HL-60/S4 (cell line): ENCODE data around the gene TMEM74B.

Experiments
- in situ Hi-C: fragments of 300-500 bp; cut with MboI; formaldehyde crosslinking; loops from 2 replicates; pipeline ENCODE4 v1.14.3; 2022; ENCODE audit warnings: low sequenced_read_pairs

TMEM74B gene

DNA sequence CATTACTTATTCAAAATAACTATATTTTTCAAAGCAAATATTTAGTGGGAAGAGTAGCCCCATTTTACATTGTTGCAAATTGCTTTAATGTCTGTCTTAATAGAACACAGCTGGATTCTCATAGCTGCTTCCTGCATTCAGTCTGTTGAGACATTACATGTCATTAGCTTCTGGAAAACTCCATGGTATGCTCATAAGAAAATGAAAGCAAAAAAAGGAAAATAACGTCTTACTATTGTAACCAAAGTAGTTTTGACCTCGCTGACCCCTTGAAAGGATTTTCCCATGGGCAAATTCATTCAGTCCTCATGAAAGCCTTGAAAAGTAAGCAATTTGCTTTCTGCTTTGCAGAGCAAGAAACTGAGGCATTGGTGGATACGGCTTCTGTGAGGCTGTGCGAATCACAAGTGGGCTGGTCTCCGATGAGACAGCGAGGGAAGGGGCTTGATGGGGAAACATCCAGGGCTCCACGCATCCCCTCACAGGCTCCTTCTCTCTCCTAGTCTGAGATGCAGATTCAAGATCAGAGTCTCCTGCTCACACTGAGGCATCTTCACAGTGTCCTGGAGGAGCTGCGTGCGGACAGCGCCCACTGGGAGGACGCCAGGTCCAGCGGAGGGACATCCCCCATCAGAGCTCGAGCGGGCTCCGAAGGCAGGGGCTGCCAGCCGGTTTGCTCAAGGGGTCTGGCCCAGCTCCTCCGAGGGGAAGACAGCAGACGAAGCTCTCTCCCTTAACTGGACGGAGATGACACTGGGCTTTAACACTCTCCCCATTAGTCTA, 21.8 kb upstream of the TMEM74B start:
- in situ Hi-C loops, result no loop called here

DNA sequence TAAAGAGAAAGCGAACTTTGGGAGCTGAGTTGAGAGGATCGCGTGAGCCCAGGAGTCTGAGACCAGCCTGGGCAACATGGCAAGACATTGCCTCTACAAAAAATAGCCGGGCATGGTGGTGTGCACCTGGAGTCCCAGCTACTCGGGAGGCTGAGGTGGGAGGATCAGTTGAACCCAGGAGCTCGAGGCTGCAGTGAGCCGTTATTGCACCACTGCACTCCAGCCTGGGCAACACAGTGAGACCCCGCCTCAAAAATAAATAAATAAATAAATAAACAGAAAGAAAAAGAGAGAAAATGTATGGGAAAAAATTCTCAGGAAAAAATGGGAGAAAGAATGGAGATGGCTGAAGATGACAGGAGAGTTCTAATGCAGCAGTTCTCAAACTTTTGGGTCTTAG, 21.0 kb upstream of the TMEM74B start:
- in situ Hi-C loops, result no loop called here

DNA sequence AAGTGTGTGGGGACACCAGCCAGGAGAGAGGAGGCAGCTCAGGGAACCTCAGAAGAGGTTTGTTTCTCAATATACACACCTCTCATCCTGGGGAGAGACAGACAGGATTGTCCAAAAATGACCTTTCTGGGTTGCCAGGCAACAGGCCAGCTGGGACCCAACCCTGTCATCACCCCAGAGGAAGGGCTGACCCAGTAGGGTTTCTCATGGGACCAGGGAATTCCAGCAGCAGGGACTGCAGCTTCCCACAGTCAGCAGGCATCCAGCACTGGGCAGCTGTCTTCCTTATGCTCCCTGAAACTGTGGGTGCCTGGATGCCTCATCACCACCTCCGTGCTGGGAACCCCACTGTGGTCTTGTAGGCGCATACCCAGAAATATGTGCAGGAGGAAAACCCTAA, 19.8 kb upstream of the TMEM74B start:
- in situ Hi-C loops, result no loop called here

DNA sequence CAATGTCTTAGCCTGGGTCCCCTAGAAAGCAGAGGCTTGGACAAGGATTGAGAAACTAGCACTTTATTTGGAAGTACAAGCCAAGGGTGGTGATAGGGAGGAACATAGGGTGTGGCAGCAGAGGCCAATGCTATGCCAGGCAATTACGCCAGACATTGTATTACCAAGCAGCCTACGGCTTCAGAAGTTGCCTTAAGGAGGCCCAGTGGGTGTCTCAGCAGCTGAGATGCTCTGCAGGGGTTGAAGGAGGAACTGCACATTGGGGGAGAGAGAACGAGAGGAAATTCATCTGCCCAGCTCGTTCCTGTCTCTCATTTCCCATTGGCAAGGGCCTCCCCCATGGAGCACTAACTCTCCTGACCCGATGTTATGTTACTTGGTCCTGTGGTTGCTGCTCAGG, 19.3 kb upstream of the TMEM74B start:
- in situ Hi-C loops, result no loop called here

DNA sequence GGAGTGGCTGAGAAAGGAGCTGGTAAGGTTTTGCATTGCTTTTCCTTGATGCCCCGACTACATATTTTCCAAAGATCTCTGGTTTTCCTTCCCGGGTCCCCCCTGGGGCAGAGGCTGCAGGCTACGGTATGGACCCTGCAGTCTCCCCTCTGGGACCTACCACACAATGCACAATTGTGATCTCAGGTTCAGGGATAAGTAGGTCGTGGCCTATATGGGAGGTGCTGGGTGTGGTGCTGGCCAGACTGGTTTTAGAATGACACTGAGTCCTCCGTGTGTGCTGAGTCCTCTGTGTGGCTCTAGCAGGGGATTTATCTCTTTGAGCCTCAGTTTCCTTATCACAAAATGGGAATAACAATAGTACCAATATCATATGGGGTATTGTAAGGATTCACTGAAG, 18.8 kb upstream of the TMEM74B start:
- in situ Hi-C loops, result no loop called here

DNA sequence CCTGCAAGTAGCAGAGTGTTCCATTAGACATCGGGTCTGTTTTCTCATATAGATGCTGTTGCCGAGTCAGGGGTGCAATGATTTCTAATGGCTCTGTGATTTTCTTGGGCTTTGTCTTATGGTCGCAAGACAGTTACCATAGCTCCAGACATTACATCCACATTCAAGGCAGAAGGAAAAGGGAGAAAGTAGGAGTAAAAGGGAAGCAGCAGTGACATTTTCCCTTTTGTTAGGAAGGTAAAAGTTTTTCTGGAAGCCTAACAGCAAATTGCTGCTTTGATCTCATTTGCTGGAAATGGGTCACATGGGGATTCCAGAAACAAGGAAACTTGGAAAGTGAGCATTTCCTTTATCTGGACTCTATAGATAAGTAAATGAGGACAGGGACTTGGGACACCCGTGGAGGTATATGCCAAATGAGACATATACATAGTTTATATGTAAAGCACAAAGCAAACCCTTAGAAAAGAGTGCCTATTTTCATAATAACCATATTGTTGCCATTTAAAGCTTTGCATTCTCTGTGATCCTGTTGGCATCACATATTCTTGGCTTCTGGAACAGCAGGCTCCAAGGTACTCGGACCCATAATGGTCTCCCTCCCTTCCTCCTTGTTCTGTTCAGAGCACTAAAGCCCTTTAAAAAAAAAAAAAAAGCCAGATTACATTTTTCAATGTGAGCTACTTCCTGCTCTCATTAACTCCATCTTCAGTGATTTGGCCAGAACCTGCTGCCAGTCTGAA, 18.2 kb upstream of the TMEM74B start, which contains the start of gene C20orf202:
Gene C20orf202 (plus strand): TSS at position 693 of the 743 bp plus-strand sequence. CDS start 132 bp downstream, outside the sequence.
- in situ Hi-C loops, result no loop called here

DNA sequence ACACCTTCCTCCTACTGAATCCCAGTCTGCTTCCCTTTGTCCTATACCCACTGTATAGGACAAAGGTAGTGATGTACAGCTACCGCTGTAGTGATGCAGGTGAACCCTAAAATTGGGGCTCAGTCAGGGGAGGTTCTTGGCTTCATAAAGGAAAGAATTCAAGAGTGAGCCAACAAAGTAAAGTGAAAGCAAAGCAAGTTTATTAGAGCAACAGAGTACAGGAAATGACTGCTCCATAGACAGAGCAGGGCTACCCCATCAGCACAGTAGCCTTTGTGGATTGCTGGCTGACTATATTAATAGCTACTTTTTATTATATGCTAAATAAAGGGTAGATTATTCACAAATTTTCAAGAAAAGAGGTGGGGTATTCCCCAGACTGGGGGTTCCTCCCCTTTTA, 15.2 kb upstream of the TMEM74B start:
- in situ Hi-C loops, result no loop called here

DNA sequence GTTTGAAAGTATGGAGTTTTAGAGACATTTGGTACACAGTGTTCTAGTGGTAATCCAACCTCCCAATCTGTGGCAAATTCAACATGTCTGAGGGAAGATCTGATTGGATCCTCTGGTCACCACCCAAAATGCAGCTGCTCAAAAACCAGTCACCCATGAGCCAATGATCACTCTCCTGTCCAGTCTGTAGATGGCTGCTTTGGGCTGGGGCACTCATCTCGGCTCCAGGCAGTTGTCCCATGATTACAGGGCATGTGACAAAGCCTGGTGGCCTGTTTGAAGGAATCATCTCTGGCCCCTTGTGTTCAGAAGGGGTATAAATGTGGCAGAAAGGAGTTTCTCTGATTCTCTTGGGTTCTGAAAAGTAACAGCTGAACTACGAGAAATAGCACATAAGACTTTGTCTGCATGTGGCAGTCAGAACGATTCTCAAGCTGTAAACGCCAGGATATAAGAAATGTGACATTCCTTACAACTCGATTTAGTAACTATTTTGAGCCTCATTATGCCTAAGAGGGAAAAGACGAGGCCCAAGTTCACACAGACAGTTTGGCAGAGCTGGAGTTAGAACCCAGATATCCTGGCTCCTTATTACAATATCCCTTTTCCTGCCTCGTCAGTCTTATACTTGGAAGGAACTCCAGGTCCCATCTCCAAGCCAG, 14.6 kb upstream of the TMEM74B start:
- in situ Hi-C loops, result no loop called here

DNA sequence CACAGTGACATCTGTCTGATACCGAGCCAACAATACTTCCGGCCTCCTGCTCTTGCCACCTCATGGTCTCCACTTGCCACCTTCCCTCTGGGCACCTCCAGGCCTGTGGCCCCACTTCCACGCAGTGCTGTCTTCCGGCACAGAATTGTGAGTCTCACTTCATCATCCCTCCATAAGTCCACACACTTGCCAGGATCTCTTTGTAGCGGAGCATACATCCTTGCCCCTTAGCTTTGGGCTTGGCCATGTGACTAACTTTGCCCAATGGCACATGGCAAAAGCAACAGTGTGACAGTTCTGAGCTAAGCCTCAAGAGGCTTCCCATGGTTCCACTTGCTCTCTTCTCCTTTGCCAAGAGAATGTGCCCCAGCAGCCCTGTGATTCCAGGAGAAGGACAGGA, 14.0 kb upstream of the TMEM74B start:
- in situ Hi-C loops, result no loop called here

DNA sequence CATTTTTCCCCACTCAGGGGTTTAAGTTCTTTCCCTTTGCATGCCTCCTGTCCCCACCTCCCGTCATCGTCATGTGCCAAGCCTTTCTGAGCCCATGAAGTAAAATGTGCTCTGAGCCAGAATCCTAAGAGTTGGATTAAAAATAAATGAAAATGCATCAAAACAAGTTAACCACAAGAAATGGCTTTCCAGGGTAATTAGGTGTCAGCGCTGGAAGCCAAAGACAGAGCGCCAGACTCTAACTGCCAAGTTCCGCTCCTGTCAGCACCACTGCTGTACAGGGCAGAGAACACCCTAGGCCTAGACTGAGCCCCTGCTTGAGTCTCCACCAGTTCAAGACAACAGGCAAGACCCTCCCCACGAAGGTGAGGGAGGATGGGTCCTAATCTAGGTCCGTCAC, 13.0 kb upstream of the TMEM74B start:
- in situ Hi-C loops, result no loop called here

DNA sequence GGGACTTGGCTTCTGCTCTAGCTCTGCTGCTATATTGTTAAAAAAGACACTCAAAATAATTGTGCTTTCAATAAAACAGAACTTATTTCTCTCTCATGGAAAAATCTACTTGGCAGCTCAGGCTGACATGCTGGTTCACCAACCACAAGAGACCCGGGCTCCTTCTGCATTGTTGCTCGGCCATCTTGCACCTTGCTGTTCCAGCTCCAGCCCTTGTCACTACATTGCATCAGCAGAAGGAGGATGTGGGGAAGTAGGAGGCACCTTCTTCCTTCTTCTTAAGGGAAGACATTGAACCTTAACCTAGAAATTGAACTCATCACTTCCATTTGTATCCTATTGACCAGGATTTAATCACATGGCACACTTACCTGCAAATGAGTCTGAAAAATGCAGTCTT, 11.9 kb upstream of the TMEM74B start:
- in situ Hi-C loops, result no loop called here

DNA sequence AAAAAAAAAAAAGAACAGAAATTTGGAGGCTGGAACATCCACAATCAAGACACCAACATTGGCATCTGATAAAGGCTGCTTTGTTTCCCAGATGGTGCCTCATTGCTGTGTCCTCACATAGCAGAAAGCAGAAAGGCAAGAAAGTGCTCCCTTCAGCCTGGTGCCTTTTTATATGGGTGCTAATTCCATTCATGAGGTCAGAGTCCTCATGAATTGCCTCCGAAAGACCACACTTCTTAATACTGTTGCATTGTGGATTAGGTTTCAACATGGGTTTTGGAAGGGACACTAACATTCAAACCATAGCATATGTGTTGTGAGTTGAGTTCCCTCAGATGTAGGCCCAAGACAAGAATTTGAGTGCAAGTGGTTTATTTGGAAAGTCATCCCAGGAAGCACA, 10.4 kb upstream of the TMEM74B start:
- in situ Hi-C loops, result no loop called here

DNA sequence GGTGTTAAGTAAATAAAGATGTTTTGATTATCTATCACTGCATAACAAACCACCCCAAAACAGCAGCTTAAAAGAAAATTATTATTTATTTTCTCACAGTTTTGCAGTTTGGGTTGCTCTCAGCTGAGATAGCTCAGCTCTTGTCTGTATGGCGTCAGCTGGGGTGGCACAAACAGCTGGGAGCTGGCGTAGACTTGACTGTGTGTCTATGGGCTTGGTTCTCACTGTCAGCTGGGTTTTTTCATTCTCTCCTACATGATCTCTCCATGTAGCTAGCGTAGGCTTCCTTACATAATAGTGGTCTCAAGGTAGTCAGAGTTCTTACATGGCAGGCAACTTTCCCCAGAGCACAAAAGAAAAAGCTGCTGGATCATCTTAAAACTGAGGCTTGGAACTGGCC, 6.5 kb upstream of the TMEM74B start:
- in situ Hi-C loops, result no loop called here

DNA sequence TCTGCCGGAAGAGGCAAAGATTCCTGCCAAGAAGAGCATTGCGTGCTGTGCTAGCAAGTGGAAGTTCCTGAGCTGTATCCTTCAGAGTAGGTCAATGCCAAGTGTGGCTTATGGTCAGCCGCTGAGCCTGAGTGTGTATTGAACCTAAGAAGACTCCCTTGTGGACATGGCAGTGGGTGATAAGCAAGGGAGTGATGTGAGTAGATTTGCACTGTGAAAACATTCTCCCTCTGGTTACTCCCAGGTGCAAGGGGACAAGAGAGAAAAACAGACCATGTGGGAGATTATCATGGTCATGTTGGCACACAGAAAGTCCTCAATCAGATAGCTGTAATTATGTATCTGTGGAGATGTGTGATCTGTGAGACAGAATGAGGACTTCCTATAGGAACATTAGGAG, 6.1 kb upstream of the TMEM74B start:
- in situ Hi-C loops, result no loop called here

DNA sequence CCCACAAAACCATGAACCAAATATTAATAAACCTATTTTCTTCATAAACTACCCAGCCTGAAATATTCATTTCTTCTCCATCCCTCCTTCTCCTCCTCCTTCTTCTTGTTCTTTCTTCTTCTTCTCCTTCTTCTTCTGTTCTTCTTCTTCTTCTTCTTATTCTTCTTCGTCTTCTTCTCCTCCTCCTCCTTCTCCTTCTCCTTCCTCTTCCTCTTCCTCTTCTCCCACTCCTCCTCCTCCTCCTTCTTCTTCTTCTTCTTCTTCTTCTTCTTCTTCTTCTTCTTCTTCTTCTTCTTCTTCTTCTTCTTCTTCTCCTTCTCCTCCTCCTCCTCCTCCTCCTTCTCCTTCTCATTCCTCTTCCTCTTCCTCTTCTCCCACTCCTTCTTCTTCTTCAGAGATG, 5.0 kb upstream of the TMEM74B start:
- in situ Hi-C loops, result no loop called here

DNA sequence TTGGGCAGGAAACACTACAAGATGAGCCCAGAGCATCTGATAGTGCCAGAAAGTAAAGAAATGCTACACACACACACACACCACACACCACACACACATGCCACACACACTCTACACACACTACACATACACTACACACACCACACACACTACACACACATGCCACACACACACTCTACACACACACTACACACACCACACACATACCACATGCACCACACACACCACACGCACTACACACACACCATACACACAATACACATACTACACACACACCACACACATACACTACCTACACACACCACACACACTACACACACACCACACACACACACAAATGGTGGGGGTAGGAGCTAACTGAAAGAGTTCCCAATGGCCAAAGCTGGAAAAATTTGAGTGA, 3.6 kb upstream of the TMEM74B start:
- in situ Hi-C loops, result no loop called here

DNA sequence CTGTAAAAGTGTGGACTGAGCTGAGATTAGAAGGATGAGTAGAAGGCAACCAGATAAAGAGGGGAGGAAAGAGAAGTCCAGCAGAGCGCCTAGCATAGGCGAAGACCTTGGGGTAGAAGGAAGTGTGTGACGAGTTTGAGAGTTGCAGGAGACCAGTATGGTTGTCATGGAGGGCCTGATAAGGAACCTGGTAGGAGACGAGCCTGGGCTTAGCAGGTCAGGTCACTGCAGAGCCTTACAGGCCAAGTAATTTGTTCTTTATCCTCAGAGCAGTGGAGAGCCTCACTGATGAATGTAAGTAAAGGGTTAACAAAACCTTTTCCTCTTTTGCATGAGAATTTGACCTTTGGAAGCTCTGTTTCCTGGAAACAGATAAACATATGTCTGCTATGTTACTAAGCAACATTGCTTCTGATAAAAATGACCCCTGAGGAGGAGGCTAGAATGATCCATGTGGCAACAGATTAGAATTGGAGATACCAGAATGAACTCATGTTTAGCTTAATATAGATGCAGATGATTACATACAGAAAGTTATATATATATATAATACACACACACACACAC, 2.9 kb upstream of the TMEM74B start:
- in situ Hi-C loops, result no loop called here

DNA sequence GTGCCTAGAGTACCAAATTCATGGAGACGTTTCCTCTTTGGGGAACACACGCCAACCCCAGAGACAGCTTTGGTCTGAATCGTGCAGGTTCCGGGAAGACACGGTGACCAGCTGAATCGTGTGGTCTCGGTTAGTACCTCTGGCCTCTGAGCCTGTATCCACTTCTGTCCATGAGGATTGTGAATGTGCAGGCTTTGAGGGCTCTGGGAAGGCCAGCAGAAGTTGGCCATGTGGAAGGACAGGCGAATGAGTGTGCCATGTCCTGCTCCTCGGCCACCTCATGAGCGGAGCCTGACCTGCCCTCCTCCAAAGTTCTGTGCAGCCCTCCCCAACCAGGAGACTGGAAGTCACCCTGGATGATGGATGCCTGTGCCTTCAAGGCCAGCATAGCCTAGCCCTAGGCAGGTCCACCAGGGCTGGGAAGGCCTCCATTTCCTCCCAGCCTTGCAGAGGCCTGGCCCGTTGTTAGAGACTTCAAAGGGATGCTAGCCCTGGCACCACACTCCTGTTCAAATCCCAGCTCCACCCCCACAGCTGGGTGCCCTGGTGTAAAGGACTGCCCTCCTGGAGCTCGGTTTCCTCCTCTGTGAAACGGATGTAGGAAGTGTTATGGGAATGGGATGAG, 1.7 kb upstream of the TMEM74B start:
- in situ Hi-C loops, result no loop called here

DNA sequence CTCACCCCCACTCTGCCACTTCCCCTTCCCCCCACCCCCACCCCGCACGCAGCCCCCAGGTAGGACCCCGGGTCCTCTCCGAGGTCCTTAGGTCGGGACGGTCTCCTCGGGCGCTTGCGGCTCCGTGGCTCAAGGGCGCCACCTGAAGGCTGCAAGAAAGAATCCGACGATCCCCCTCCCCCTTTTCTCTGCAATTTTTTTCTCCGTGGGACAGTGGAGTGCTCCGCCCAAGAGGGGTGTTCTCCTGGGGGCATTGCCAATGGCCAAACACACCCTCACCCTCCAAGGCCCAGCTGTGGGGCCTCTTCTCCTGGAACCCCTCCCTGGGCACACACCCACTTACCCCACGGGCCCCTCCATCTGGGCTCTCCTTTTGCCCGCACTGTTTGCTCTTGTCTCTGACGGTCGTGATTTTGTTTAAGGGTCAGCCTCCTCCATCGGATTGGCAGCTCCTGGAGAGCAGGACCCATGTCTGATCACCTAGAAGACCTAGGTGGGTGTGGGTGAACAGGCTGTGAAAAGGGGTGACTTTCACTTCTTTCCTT, 1.1 kb upstream of the TMEM74B start:
- in situ Hi-C loops, result no loop called here

DNA sequence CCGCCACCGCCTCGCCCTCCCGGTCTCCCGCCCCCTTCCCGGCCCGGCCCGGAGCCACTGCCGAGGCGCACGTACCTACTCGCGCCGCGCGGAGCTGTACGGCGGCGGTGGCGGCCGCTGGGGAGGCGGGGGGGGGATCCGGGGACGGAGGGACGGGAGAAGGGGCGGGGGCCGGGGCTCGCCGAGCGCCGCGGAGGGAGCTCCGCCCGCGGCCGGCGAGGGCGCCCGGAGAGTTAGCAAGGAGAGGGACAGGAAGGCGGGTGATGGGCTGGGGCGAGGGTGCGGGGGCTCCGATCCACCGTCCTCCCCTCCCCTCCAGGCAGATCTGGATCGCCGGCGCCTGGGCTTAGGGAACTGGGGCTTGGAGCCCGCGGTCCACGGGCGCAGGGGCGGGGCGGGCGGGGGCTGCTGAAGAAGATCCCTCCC, 548 bp upstream of the TMEM74B start:
- in situ Hi-C loops, result no loop called here

DNA sequence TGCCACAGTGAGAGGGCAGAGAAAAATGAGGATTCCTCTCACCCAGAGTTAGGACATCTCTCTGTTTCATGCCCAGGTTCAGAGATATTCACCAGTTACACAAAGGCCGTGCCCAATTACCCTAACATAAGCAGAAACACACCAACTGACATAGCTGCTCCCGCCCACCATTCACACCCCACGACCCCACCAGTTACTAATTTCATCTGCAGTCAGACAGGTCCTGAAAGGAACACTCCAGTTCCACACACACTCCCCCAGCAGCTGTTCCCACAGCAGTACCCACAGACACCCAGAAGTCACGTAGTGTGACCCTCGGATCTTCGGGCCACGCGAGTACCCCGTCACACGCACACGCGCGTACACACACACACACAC, 532 bp downstream of the TMEM74B start:
- in situ Hi-C loops, result no loop called here
